Tongue (tissue), 2 donors: ENCODE data around the gene TESK1. TPM values are rescaled to one million over a fixed set of nuclear protein-coding genes. Genes with fewer than 3 reads are reported as not detected.
"Not testable (repeated sequence)": the region's sequence is repeated elsewhere in the genome, so short reads cannot be mapped to it uniquely, and the experiment has no call there.

Experiments used
- DNase-seq: peaks from one replicate; pipeline ENCODE4 v3.0.0-alpha.2; 2015
- total RNA-seq: library from RNA; depleted of rRNA; stranded (reverse); fragments of >200 nt; gene quantifications from one replicate; pipeline ENCODE4 v1.2.3, GENCODE V29; 2014

Gene TESK1
- total RNA-seq, 1 donor from 2014 or later, result 15.8 TPM

DNA sequence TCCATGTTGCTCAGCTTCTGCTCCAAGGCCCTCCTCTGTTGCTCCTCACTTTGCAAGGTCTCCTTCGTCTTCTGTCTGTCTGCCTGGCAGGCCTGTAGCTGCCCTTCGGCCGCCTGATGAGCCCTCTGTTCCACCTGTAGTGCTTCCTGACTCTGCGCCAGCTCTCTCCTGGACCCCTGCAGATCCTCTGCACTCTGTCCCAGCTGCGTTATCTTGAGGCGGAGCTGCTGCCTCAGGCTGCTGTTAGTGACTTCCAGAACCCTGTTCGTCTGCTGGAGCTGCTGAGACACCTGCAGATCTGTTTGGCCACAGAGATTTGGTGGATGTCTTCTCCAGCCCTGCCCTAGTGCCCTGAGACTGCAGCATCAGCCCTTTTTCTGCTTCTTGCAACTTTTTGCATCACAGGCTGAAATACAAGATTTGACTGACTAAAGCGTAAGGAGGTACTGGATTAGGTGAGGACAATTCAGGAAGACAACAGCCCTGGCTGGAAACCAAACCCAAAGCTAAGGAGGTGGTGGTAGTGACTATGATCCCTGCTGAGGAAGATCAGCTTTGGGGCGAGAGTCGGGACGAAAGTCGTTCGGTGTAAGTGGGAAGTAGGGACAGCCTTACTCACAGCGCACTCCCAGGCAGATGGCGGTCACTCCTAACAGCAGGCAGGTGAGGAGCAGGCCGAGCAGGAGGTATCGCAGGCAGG is 11.1 kb downstream of the TESK1 start:
- DNase-seq, result no peak

DNA sequence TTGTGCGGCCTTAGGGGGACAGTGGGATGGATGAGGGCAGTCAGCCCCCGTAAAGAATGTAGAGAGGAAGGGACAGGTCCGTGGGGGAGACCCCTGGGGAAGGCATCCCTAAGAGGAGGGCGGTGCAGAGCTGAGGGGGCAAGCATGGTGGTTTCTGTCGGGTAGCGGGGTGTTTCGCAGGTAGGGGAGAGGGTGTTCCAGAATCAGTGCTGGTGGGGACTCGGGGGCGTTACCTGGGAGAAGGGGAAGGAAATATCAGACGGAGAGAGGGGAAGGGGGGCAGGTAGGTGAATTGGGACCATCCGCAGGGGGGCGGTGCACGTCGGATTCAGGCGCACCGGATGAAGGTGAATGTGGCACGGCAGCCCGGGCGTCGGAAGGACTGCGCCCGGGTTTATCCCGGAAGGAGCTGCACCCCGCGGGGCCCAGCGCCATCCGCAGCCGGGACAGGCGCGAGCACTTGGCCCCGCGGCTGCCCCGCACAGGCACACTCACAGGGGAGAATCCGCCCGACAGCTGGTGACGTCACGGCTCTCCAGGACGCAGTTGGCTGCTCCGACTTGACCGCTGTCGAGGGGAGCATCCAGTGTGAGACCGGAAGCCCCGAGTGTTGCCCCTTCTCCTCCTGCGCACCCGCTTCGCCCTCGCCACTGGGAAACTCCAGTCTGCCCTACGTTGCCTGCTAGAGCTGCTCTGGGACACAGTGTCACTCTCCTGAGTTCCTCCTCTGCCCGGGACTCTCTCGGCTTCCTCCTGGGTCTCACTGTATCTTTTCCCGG is 11.8 kb downstream of the TESK1 start:
- peak; percentile 54 for DNase-seq

DNA sequence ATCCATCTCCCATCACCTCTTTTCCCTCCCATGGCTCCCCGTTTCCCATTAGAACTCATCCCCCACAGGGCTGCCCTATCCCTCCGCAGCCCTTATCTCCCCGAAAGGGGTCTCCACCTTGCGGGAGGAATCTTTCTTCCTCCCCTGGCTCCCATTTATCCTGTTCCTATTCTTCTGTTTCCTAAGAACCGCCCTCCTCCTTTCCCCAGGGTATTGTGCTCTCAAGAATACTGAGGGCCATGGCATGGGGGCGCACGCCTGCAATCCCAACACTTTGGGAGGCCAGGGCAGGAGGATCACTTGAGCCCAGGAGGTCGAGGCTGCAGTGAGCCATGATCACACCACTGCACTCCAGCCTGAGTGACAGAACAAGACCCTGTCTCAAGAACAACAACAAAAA is 12.5 kb downstream of the TESK1 start:
- no peak for DNase-seq

DNA sequence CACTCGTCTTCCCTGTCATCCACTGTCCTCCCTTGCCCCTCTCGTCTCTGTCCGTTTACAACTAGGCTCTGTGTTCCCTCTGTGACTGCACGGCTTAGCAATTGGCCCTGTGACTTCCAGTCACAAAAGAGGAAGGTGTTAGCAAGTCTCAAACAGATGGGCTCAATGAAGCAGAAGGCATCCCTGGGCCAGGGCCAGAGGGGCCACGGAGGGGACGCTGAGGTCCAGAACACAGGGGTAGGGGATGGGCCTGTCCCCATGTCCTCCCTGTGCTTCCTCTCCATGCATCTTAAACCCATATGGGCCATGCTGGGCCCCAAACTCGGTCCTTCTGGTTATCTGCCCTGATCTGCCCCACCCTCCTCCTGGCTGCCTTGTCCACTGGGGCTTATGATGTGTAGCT is 13.3 kb downstream of the TESK1 start, which contains the start of gene CD72:
Gene CD72, minus strand, starts transcription at position 89 of the 403 bp plus-strand sequence. CDS start 110 bp downstream, outside the sequence.
- DNase-seq, result no peak

DNA sequence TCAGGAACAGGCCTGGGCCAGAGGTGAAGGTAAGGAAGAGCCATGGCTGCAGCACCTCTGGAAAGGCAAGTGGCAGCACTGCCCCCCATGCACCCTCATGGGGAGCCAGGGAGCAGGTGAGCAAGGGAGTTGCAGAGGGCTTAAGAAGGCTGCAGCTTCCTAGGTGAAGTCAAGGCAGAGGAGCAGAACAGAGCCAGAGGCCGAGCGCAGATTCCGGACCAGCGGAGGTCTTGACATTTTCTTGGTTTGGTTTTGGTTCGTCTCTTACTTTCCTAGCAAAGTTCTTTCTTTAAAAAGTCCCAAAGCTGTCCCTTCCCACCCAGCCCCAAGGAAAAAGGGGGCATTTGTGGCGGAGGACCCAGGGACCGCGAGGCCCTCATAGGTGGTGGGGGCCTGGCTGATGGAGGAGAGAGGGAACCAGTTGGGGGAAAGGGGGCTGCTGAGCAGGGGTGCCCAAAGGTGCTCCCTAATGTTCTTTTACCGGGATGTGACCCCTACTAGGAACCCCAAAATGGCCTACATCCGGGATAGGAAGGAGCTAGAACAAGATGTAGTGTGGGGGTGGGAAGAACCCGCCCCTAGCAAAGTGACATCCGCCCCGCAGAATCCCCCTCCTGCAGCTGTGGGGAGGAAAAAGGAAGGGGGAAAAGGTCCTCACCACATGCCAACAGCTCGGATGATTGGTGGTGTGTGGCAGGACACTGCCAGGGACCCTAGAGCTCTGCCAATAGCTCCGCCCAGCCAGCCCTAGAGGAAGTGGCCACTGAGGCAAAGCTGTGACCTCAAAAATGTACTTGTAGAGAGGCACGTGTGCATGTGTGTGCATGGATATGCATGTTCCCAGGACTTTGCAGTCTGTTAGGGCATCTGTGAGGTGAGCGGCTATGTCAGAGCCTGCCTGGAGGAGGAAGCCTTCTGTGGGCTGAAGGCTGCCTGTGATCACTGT is 14.1 kb downstream of the TESK1 start:
- DNase-seq, result no peak

DNA sequence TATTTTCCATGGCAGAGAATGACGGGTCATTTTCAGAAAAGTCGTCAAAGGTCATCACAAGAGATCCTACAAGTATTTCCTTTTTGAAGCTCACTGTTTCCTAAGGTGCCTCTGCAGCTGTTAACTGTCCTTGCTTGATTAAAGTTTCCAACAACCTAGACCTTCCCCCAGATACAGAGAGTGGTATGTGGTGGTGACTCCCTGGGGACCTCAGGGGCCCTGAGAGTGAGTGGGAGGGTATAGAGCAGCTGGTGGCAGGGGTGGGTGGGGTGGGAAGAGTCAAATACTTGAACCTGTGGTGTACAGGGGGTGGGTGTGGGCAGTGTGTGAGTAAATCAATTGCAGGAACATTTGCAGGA is 14.7 kb downstream of the TESK1 start:
- DNase-seq, result no peak

DNA sequence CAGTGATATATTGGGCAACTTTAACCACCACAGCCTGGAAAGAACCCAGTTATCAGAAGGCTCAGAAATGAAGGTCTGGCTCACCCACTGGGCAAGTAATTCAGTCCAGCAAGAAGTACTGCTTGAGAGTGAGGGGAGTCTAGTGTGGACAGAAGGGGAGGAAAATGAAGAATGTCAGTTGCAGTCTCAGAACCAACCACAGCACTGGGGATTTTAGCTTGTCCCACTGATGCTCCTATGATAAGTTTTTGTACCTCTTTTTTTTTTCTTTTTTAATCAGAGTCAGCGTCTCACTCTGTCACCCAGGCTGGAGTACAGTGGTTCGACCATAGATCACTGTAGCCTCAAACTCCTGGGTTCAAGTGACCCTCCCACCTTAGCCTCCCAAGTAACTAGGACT is 22.5 kb downstream of the TESK1 start:
- DNase-seq, result no peak

DNA sequence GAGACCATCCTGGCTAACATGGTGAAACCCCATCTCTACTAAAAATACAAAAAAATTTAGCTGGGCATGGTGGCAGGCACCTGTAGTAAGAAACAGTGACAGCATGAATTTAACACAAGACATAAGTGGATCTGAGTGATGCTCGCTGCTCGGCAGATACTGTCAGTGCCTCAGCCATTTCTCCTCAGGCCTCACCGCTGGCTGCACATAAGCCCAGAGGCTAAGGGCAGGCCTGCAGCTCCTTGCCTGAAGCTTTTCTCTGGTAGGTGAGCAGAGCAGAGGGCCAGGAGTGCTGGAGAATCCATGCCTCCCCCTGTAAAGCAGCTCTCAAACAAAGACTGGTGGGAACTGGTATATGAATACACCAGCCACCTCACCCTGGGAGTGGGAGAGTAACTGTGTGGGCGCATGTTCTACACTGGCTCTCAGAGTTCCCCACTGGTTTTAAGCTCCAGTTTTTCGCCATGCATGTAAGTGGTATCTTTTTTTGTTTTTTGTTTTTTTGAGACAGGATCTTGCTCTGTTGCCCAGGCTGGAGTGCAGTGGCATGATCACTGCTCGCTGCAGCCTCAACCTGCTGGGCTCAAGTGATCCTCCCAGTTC is 23.4 kb downstream of the TESK1 start:
- DNase-seq, result no peak

DNA sequence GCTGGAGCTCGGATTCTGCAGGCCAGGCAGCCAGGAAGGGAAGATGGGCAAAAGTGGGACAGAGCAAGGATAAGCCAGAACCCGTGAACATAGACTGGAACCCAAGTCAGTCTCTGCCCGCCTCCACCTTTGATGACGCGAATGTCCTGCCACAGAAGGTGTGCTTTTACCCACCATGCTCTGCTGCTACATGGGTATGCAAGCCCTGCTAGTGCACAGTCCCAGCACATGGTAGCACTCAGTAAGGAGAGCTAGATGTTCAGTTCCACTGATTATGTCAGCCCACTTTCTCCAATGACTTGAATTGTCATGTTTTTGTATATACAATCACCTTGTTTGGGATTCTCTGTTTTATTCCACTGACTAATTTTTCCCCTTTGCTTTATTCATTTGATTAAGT is 24.5 kb downstream of the TESK1 start:
- DNase-seq, result no peak

DNA sequence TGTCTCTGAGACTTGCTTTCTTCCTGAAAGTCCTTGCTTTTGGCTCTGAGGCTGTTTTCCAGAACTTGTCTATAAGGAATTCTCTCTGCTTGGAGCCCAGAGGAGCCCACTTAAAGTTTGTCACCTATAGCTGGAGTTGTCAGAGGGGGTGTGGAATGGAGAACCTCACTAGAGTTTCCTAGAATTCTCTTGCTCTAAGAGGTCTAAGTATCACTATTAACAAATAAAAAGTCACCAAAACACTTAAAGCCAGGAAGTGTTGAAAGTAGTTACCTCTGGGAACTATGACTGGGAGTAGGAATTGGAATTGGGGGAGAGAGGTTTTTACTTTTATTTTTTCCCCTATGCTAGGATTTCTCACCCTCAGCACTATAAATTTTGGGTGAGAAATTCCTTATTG is 30.7 kb downstream of the TESK1 start:
- no peak for DNase-seq

DNA sequence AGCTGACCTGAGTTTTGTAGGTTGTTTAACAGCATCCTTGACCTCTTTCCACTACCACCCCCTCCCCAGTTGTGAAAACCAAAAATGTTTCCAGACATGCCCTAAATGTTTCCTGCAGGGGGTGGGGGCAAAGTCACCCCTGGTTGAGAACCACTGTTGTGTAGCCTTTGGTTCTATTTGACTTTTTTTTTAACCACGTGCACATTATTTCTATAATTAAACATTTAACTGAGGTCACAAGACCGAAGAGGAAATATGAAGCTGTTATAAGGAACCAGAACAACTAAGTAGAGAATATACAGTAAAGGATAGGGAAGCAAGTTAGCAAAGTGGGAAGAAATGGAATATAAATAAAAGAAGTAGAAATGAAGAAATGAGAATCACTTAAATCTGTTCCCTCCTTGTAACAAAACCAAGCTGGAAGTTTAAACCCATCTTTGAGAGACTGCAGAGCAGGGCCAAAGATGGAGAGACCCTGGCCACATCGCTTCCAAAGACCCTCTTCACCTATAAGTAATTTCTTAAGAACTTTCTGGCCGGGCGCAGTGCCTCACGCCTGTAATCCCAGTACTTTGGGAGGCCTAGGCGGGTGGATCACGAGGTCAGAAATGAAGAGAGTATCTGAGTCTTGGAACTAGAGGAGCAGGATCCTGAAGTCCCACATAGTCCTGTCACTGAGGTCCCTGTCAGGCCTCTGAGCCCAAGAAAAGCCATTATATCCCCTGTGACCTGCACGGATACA is 31.2 kb downstream of the TESK1 start:
- DNase-seq, result no peak

DNA sequence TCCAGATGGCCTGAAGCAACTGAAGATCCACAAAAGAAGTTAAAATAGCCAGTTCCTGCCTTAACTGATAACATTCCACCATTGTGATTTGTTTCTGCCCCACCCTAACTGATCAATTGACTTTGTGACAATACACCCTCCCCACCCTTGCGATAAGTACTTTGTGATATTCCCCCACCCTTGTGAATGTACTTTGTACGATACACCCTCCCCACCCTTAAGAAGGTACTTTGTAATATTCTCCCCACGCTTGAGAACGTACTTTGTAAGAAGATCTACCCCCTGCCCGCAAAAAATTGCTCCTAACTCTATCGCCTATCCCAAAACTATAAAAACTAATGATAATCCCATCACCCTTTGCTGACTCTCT is 31.8 kb downstream of the TESK1 start:
- not testable (repeated sequence) for DNase-seq

DNA sequence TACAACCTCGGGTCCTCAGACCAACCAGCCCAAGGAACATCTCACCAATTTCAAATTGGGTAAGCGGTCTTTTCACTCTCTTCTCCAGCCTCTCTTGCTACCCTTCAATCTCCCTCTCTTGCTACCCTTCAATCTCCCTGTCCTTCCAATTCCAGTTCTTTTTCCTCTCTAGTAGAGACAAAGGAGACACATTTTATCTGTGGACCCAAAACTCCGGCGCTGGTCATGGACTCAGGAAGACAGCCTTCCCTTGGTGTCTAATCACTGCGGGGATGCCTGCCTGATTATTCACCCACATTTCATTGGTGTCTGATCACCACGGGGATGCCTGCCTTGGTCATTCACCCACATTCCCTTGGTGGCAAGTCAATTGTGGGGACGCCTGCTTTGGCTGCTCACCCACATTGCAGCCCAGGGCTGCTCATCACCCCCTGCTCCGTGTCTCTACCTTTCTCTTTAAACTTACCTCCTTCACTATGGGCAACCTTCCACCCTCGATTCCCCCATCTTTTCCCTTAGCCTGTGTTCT is 32.4 kb downstream of the TESK1 start:
- DNase-seq, result not testable (repeated sequence)

DNA sequence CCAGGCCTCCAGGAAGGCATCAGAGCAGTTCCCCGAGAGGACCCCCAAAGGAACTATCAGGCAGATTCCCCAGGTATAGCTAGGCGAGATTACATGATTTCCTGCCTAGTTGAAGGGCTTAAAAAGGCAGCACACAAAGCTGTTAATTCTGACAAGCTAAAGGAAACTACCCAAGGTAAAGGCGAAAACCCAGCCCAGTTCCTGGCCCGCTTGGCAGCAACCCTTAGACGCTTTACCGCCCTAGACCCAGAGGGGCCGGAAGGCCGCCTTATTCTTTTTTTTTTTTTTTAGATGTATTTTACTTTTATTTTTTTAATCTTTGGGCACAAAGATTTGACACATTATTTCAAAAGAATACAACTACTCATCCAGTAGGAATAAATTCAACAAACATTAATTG is 33.7 kb downstream of the TESK1 start:
- not testable (repeated sequence) for DNase-seq

DNA sequence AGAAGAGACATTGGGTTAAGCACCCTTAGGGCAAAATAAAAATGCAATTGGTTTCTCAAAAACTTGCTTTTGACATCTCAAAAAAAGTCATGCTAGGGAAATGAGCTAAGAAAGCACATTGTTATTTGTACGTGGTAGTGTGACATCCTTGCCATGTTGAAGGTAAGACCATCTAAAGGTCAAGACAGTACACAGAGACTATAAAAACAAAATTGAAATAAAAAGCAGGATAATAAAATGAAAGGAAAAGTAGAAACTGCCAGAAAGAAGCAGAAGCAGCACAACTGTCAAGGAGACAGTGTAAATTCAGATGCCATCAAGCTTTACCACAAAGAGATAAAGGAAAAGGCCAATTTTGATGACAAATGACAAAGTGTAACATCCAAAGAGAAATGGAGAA is 34.2 kb downstream of the TESK1 start:
- not testable (repeated sequence) for DNase-seq

DNA sequence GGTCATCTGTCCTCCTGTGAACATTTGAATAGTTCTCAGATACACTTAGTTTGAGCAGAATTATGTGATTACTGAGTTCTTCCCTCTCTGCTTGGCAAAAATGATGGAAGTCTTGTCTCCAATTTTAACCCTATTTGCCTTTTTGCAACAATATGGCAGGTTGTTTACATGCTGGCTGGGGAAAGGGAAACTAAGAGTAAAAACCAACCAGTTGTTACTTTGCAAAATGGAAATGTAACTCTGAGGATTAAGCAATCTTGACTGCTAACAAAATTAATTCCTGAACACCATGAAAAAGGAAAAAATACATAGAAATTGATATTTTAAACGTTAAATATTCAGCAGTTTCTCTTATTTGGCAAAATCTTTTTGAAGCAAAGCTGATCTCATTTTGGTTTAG is 34.6 kb downstream of the TESK1 start:
- no peak for DNase-seq

DNA sequence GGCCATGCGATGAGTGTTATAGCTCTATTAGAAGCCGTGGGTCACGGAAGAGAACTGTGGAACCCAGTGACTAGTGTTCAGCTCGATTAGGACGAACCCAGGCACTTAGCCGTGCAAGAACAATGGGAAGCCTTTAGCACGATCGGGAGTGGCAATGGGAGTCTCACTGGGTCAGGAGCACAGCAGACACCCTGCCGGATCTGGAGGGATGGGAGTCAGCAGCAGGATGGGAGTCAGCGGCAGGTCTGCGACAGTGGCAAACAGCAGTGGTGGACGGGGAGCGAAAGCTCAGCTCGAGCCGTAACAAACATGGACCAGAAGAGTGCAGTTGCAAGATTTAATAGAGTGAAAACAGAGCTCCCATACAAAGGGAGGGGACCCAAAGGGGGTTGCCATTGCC is 35.4 kb downstream of the TESK1 start:
- DNase-seq, result not testable (repeated sequence)

DNA sequence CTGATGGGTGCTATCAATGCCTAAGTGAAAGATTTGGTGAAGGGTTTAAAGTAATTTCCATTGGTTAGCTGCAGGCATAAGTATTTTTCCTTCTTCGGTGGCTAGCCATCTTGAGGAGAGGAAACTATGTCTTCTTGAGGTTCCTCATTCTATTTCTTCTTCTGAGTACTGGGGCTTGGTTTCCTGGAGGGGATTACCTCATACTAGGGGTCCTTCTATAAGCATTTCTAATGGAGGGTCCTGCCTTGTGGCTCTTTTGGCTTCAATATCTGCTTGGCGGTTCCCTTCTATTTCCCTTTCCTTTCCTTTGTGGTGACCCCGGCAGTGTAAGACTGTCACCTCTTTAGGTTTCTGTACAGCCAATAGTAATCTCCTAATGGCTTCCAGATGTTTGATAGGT is 36.4 kb downstream of the TESK1 start:
- not testable (repeated sequence) for DNase-seq

DNA sequence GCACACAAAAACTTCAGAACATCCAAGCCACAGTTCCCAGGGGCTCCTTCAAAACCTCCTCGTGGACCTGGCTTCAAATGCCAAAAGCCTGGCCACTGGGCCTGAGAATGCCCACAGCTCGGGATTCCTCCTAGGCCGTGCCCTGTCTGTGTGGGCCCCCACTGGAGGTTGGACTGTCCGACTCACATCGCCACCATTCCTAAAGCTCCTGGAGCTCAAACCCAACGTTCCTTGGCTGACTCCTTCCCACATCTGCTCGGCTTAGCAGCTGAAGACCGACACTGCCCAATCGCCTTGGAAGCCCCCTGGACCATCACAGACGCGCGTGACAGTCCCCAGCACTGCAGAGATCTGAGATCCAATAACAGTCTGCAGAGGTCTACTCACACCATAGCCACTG is 38.0 kb downstream of the TESK1 start:
- DNase-seq, result no peak

DNA sequence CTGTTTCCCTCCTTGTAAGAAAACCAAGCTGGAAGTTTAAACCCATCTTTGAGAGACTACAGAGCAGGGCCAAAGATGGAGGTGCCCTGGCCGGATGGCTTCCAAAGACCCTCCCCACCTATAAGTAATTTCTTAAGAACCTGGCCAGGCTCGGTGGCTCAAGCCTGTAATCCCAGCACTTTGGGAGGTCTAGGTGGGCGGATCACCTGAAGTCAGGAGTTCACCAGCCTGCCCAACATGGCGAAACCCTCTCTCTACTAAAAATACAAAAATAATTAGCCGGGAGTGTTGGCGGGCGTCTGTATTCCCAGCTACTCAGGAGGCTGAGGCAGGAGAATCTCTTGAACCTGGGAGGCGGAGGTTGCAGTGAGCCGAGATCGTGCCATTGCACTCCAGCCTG is 40.7 kb downstream of the TESK1 start:
- not testable (repeated sequence) for DNase-seq

DNA sequence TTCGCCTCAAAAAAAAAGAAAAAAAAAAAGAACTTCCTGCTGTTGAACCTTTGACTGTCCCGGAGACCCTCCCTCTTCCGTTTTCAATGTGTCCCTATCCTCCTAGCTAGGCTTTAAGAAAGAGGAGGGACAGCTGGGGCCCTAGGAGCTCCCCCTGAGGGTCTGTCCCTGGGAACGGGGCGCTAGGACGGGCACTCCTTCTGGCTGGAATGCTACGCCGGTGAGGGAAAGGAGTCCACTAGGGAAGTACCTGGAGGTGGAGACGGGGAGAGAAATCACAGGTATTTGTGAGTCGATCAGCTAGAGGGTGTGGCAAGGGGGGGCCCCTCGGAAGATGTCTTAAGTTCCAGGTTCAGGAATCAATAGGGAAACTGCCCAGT is 41.1 kb downstream of the TESK1 start:
- no peak for DNase-seq
